Left kidney (tissue), 2 donors: Measurements from ENCODE around the gene CCDC85C. TPM values are rescaled to one million over a fixed set of nuclear protein-coding genes. Genes with fewer than 3 reads are reported as not detected.

Experiments used
- DNase-seq: peaks from one replicate; pipeline ENCODE4 v3.0.0-alpha.2; 2013
- polyA plus RNA-seq: library from polyadenylated mRNA; unstranded; fragments of 120-200 nt; gene quantifications from one replicate; pipeline ENCODE4 v1.2.1, GENCODE V29; 2013; ENCODE audit not compliant: insufficient read length

The CCDC85C gene
- polyA plus RNA-seq, 1 donor = 24.4 TPM

DNA sequence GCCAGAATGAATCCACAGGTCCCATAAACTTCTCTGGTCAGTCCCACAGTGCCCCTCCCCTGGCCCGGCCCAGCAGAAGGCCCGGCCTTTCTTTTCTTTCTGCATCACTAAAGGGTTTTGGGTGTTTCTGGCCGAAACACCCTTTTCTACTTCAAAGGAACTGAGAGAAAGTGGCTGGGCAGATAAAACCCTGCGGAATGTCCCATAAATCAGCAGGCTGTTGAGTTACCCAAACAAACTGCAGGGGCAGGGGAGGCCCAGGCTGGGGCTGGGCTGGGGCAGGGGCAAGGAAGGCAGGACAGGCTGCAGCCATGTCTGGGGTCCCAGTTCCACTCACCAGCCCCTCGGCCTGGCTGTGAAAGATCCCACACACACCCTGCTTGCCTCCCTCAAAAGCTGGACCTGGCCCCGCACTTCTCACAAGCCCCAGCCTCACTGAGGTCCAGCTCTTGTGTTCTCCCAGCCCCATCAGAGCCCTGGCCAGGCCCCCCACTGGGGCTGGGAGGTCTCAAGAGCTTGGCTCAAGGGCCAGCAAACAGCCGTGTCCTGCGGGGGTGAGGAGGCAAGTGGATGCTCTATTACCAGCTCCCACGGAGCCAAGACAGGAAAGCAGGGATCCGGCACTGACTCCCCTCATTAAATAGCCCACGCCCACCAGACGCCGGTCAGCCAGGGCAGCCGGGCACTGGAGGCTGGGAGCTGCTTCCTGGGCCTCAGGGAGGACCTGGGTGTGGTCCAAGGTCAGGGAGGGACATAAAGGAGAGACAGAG, 80.9 kb downstream of the CCDC85C start:
- DNase-seq = peak; percentile 50

DNA sequence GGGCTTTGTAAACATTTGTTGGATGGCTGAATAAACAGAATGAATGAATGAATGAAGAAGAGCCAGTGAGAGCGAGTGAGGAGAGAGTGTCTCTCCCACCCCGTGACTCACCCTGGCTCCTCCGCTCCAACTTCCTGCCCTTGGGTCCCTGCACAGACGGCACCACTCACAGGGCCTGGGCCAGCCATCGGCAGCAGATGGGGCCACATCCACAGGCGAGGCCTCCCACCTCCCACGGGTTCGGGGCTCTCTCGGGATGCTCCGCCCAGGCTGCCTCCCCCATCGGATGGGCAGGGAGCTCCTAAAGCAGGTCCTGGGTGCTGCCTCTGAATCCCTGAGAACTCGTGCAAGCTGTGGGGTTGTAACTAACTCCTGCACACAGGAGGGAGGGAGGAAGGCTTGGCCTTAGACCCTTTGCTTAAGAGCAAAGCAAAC, 81.5 kb downstream of the CCDC85C start:
- DNase-seq = peak; percentile 15

DNA sequence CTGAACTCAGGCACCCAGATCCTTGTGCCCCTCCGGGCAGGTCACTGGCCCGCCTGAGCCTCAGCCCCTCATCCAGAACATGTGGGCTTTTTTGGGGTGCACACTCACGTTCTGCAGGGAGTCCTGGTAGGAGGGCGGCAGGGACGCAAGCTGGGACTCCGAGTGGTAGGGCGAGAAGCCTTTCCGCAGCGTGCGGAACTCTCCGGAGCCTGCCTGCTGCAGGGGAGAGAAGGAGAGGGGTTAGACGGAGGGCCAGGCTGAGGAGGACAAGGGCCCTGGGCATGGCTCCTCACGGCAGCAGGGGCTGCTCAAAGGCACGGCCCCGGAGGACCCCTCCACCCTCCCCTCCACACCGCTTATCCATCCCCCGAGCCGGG, 82.0 kb downstream of the CCDC85C start:
- no peak for DNase-seq

DNA sequence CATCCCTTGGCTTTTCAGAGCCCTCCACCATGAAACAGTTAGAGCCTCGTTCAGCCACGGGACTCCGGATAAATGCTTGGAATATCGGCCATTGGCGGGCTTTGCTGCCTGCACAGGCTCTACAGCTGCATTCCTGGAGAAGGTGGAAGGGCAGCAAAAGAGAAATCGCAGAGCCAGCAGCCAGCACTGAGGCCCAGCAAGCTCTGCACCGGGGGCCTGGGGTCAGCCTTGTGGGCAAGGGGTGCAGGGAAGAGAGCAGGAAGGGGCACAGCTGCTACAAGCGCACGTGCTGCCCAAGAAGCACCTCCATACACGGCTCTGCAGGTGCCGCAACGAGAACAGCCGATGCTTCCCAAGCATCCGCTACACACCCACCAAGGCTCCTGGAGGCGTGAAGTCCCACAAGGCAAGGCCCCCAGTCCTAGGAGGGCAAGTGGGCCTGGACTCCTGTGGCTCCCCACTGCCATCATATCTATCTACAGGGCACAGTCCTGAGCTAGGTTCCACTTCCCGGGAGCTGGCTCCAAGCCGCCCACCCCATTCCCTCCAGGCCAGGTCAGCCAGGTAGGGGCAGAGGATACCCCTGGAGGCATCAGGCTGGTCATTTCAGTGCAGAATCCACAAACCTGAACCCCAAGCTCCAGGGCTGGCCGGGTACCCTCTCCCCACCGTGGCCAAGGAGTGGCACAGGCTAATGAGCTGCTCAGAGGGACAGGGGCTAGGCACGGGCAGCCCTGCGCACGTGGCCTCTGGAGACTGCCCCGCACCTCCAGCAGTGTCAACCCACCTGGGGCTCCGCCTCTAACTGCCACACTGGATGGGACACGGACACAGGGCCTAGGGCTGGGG, 82.6 kb downstream of the CCDC85C start:
- no peak for DNase-seq

DNA sequence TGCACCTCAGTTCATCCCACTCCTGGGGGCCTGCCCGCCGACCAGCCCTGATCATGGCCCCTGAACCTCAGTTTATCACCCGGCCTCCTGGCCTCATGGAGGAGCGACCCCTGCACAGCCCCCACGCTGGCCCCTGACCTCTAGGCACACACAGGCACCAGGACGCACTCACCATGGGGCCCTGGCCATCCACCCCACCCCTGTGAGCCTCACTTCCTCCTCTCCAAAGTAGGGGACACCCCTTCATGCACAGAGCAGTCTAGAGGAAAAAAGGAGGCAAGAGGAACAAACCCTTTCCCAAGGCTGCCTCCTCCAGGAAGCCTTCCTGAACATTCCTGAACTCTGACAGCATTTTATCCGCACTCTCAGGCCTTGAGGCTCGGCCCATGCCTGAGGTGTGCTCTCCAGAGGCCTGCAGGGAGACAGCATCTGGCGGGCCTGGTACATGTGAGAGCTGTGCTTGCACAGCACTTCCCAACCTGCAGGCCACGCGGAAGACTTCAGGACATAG, 83.4 kb downstream of the CCDC85C start:
- DNase-seq = no peak

DNA sequence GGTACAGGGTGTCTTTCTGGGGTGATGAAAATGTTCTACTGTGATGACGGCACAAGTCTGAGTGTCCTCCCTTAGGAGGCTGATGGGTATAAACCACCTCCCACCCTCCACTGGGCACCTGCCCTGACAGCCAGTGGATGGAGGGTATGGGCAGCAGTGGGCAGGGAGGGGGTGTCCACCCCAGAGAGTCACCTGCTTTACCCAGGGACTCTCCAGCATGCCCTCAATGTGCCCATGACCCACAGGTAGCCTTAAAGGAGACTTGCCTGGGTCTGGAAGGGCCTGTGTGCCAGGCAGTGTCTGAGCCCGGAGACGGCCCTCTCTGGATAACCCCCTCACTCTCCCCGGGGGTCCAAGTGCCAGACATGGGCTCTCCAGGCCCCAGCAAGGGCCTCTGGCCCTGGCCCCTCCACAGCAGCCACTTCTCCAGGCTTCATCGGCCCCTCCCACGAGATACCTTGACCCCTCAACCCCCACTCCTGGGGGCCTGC, 84.0 kb downstream of the CCDC85C start:
- DNase-seq = no peak

DNA sequence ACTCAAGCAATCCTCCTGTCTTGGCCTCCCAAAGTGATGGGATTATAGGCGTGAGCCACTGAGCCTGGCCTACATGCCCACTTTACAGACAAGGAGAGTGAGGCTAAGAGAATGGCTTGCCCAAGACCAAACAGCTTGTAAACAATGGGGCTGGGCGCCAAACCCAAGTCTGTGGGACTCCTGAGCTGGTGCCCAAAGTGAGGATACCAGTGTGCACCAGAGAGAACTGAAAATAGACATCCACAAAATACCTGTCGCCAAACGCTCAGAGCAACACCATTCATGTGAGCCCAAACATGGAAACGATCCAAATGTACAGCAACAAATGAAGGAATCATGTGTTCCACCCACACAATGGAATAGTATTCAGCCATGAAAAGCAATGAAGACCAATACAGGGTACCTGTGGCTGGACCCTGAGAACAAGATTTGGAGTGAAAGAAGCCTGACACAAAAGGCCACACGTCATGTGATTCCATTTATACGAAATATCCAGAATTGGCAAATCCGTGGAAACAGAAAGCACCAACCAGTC, 84.6 kb downstream of the CCDC85C start:
- DNase-seq = no peak

DNA sequence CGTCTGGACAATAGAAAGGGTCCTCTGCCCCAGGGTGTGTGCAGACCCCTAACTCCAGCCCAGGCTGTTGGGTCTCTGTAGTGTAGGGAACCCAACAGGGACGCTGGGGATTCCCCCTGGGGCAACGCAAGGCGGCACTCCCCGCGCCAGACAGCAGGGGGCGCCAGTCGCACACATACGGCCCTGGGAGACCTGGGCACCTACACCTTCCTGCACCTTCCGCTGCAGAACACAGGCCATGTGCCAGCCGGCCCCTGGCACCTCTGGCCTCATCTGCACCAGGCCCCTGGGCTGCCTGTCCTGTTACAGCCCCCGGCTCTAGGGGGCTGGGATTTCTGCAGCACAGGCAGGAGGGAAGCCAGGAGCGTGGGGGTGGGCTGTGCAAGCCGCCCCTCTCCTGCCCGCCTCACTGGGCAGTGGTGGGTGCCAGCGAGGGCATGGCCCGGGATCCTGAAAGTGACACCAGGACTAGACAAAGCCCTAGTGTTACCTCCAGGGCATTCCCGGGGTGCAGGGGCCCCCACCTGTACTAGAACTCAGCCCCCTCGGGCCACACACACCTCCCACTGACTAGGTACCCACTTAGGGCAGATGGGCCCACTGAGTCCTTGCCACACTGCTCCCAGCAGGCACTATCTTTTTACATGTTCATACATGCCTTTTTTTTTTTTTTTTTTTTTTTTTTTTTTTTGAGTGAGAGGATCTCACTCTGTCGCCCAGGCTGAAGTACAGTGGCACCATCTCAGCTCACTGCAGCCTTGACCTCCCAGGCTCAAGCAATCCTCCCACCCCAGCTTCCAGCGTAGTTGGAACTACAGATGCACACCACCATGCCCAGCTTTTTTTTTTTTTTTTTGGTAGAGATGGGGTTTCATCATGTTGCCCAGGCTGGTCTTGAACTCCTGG, 85.3 kb downstream of the CCDC85C start:
- DNase-seq = peak; percentile 47

DNA sequence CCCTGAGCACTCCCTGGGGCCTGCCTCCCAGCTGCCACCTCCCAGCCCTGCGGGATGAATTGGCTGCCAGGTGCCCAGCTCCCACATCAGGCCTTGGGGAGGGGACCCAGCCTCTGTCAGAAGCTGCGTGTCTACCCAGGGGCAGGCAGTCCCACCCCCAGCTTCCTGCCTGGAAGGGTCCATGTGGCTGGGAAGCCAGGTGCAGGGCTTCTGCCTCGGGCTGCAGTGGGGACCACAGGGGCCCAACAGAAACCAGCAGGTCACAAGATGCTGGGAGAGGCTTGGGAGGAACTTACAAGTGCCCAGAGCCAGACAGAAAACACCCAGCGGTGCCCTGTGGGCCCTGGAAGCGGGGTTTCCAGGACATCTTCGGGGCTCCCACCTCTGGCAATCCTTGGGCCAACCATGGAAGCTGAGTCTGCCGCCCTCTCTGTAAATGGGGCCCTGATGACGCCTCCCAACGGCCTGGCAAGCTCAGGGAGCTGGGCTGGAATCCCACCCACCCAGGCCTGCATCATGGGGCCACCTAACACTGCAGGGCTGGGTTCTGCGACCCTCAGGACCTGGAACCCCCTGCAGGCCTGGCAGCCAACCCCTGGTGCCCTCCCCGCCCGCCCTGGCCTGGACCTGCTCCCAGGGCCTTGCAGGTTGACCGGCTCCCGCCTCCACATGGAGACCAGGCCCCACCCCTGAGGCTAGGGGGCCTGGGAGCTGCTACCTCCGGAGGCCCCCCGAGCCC, 86.2 kb downstream of the CCDC85C start:
- DNase-seq = no peak

DNA sequence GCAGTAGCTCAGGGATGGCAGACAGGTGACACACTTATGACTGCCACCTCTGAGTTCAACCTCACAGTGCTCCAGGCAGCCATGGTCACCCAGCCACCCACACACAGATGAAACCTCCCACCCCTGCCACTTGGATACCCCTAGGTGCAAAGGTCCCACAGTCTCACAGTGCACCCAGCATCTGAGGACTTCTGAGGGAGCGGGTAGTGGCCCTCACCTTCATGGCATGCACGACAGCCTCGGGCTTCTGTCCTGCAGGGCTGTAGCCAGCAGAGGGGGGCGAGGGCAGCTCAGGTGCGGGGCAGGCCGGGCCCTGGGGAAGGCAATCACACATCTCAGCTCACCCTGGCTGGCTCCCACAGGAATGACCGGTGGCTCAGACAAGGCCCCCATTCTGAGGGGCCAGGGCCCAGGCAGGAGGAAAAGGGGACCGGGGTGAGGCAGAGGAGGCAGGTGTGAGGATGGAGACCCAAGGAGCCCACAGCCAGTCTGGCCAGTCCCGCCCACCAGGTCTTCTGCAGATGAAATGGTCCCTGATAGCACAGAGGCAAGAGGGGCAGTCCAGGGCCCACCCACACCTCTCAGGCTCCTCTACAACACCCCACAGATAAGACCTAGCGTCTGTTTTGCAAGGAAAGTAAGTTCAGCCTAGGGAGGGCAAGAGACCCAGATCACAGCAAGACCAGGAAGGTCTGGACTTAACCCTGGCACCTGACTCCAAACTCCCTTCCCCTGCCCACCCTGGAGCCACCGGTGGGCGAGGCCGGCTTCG, 87.0 kb downstream of the CCDC85C start:
- no peak for DNase-seq

DNA sequence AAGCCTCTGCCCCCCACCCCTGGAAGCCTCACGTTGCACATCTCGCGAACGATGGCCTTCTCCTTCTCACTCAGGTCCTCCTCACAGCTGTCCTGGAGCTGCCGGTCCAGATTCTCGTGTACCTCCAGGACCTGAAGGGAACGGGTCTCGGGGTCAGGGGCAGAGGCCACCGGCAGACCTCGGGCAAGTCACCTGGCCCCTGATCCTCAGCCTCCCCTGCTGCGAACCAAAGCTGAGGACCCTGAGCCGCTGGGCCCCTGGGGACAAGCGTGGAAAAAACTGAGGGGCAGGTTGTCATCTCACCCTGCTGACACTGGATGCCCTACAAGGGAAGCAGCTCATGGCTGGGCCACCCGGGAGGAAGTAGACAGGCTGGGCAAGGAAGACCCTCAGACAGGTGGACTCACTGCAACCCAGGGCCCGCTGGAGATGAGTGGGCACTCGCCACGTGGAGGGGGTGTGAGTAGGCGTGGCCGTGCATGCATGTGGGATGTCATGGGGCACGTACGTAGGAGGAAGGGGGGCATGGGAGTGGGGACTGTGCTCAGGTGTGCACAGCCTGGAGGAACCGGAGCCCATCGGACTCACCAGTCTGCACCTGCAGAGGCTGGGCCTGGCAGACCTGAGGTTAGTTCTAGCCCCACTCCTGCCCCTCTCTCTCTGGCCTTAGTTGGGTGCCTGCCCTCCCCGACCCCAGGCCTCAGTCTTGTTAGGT, 87.7 kb downstream of the CCDC85C start:
- no peak for DNase-seq

DNA sequence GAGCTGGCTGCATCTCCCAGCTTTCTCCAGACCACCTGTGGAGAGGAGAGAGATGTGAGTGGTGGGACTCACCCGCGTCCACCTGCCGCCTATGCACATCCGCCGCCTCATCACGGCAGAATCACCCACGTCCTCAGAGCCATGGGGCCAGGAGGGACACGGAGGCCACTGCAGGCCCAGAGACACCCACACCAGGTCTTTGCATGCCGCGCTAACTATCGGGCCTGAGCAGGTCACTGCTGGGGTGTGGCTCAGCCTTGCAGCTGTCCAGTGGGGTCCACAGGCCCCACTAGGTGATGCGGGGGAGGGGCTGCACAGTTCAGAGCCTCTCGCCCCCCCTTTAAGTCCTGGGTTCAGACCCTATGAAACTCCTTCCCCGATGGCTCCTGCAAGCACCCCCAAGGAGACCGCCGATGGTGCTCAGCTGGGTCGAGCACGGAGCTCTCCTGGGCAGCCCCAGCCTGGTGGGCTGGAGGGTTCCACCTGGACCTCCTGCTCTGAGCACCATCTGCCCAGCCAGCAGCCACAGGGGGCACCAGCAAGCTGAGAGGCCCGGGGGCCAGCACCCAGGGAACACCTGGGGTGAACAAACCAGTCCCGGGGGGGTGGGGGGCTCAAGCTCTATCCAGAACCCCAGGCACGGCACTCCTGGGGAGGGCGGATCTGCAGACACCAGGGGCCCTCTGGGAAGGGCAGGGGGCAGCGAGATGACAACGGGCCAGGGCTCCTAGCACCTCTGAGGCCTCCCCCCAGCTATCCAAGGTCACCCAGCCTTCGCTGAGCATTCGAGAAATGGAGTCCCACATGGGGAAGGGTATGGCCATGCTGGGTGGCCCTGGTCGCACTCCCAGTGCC, 88.5 kb downstream of the CCDC85C start:
- DNase-seq = no peak

DNA sequence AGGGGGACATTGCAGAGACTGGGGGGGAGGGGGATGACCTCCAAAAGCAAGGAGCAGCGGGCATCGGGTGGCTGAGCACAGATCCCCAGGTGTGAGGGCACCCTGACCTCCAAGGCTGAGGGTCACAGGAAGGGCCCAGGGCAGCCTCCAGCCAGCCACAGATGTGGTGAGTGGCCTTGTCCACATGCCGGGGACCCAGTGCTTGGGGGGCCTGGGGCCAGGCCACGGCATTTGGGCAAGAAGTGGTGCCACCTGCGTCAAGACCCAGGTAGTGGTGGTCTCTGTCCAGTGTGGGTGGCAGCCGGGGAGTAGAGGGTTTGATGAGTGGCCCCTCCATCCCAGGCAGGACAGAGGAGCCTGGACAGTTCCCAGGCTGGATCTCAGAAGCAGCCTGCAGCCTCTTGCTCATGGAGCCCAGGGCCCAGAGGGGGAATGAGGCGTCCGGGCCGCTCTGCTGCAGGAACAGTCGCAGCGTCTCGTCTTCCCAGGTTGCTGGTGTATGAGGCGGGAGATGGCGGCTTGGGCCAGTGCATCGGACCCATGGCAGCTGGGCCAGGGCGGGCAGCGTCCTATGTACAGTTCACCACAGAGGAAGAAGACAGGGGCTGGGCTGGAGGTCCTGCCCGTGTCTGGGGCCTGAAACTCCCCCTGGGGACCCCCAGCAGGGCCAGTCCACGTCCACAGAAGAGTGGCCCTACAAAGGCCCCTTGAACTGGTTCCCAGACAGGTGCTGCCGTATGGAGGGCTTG, 89.3 kb downstream of the CCDC85C start:
- no peak for DNase-seq

DNA sequence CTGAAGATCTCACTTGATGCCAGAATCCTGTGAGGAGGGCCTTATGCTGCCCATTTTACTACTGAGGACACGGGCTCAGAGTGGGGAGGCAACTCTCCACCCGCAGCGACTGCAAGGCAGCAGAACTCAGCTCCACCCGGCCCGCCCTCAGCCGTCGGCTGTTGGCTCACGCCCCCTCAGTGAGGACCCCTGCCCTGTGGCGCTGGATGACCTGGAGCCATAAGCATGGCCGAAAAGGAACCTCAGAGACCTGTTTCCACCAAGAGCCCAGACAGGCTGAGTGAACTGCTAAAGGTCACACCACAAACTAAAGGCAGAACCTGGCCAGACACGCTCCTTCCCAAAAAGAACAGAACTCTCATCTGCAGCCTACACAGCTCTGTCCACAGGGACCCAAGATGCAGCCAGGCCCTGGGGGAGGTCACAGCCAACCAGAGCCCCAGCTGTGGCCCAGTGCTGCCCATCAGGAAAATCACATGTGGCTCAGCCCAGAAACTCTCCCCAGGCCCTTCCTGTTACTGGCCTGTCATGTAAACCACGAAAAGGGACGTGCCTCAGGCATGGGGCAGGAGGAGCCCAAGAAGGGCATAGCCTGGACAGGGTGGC, 90.0 kb downstream of the CCDC85C start:
- no peak for DNase-seq

DNA sequence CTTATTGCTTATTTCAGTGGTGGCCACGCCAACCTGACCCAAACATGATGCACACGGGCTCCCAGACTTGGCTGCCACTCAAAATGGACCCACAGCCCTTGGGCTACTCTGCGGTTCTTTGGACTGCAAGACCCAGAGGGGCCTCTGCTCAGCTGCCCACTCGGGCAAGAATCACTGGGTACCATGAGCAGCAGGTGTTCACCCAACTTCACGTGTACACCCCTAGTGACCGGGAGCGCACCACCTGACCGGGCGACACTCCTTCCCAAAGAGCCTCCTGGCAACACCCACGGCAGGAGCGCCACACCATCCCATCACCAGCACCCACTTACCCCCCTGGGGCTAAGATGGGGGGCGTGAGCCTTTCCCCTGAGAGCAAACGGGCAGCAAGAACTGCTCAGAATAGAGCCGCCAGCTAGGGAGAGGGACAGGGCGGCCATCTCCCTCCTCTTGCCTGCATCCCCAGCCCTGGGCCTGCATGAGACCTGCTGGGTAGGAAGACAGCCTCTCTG, 90.8 kb downstream of the CCDC85C start:
- no peak for DNase-seq

DNA sequence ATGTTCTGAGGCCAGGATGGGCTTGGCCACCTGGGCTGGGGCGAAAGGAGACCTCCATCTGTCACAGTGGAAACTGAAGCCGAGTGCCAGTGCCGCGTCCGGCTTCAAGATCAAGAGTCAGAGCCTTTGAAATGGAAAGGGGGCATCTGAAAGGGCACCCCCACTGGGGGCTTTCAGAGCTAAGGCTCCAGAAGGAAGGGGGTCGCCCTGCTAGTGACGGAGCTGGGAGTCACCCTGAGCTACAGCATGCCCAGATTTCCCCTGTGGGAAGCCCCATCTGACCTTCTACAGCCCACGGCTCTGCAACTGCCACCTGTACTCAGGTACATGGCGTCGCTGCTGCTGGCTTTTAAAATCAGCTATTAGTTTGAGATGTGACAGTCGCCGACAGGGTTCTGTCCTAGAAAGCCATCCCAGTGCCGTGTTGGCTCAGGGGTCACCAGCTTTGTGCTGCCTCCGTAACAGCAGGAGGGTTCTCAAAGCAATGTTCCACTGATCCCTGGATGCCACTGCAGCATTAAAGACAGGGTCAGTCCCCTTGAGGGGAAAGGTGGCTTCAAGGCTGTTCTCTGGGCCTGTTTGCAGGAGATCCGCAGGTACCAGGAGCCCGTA, 91.3 kb downstream of the CCDC85C start:
- no peak for DNase-seq

DNA sequence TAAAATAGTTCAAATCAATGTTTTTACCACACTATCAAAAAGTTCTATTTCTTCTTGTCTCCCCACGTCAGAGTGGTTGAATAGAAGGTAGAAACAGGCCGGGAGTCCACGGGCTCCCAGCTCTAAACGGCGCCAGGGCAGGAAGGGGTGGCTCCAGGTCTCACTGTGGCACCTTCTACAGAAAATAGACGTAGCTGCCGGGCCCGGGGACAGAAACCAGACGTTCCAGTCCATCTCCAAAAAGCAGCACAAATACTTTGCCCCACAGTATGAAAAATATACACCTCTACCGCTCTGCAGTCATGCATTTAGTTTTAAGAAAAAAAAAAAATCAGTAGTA, 91.9 kb downstream of the CCDC85C start:
- DNase-seq = no peak
